Fibroblast of mammary gland (primary cell): ENCODE data around the gene KLHL6.
"Not testable (repeated sequence)": the region's sequence is repeated elsewhere in the genome, so short reads cannot be mapped to it uniquely, and the experiment has no call there.

ENCODE experiments used
- DNase-seq: peaks from one replicate; pipeline ENCODE4 v3.0.0-alpha.2; 2010; ENCODE audit warnings: low read depth
- H3K4me3 ChIP-seq: 2 replicates; pipeline ENCODE4 v1.5.1; 2011; ENCODE audit warnings: low read depth, mild to moderate bottlenecking, low read length, moderate library complexity; ENCODE audit not compliant: control insufficient read depth
- CTCF ChIP-seq: conservative IDR thresholded peaks from 2 replicates; pipeline ENCODE4 v1.5.1; 2011; ENCODE audit warnings: low read depth, low read length, inconsistent platforms; ENCODE audit not compliant: control insufficient read depth, insufficient read depth

The KLHL6 gene

GRCh38 chr3:183534249-183534648, 21.3 kb downstream of the KLHL6 start:
- no peak overlapping the region for H3K4me3 ChIP-seq
- no peak for TF ChIP-seq CTCF
- peak; percentile 11 for DNase-seq

- no peak overlapping the region for H3K4me3 ChIP-seq
- no peak for DNase-seq
- no peak for TF ChIP-seq CTCF
Measured at GRCh38 chr3:183533412-183534132, 21.9 kb downstream of the KLHL6 start.

GRCh38 chr3:183532620-183533411, 22.7 kb downstream of the KLHL6 start:
- TF ChIP-seq CTCF, result no peak
- no peak for DNase-seq
- H3K4me3 ChIP-seq, result no peak overlapping the region

- no peak for TF ChIP-seq CTCF
- H3K4me3 ChIP-seq, result no peak overlapping the region
- no peak for DNase-seq
Measured at GRCh38 chr3:183529717-183530116, 25.8 kb downstream of the KLHL6 start.

- DNase-seq, result no peak
- no peak for TF ChIP-seq CTCF
- H3K4me3 ChIP-seq, result no peak overlapping the region
Measured at GRCh38 chr3:183529185-183529584, 26.3 kb downstream of the KLHL6 start.

GRCh38 chr3:183528758-183529157, 26.7 kb downstream of the KLHL6 start:
- H3K4me3 ChIP-seq, DNase-seq: not testable (repeated sequence)
